ENCODE data around the gene RBM20. TPM values are rescaled to one million over a fixed set of nuclear protein-coding genes. Genes with fewer than 3 reads are reported as not detected.
"Not testable (repeated sequence)": the region's sequence is repeated elsewhere in the genome, so short reads cannot be mapped to it uniquely, and the experiment has no call there.

The RBM20 gene
- total and polyA plus RNA-seq, 2 experiments from 2014 or later: 3.7 to 4.0 TPM

- 94% methylated on average over 2 of the region's 2 CpGs for whole genome bisulfite sequencing (ENCODE audit: low lambda C conversion rate, missing lambda C conversion rate)
Measured at GRCh38 chr10:110620398-110620719, 23.8 kb upstream of the RBM20 start.

DNA sequence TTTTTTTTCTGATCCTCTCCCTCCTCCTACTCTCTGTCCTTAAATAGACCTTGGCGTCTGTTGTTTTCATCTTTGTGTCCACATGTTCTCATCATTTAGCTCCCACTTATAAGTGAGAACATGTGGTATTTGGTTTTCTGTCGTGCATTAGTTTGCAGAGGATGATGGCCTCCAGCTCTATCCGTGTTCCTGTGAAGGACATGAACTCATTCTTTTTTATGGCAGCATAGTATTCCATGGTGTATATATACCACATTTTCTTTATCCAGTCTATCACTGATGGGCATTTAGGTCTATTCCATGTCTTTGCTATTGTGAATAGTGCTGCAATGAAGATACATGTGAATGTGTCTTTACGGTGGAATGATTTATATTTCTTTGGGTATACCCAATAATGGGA is 20.8 kb upstream of the RBM20 start:
- H4K20me1 ChIP-seq (ENCODE audit: insufficient read depth, poor library complexity, severe bottlenecking); H3K27ac ChIP-seq; H3K4me1 ChIP-seq (ENCODE audit: insufficient read depth); H3K36me3 ChIP-seq (replicated peaks; ENCODE audit: insufficient read depth, low read depth); H3K9me2 ChIP-seq (replicated peaks; ENCODE audit: insufficient read depth); H3K4me3 ChIP-seq; H2AFZ ChIP-seq; DNase-seq (ENCODE audit: low spot score); H3K9me3 ChIP-seq (ENCODE audit: low read depth); H3K4me2 ChIP-seq; H3K27me3 ChIP-seq; H3K79me2 ChIP-seq: not testable (repeated sequence)
- 92% methylated on average over 4 of the region's 4 CpGs for WGBS (ENCODE audit: low lambda C conversion rate, missing lambda C conversion rate)

More at GRCh38 chr10:110620398-110620719, 23.8 kb upstream of the RBM20 start:
- H3K27ac ChIP-seq: no peak overlapping the region
- no peaks in the 10 kb centered on the region for H3K9me3 ChIP-seq (ENCODE audit: low read depth)
- H3K9me2 ChIP-seq (replicated peaks; ENCODE audit: insufficient read depth): no peaks in the 10 kb centered on the region
- H3K4me3 ChIP-seq: no peak overlapping the region
- H3K4me2 ChIP-seq: no peak overlapping the region
- H4K20me1 ChIP-seq (ENCODE audit: insufficient read depth, poor library complexity, severe bottlenecking): no peaks in the 10 kb centered on the region
- no peaks in the 10 kb centered on the region for H3K79me2 ChIP-seq
- H3K36me3 ChIP-seq (replicated peaks; ENCODE audit: insufficient read depth, low read depth): no peaks in the 10 kb centered on the region
- no peaks in the 10 kb centered on the region for H3K4me1 ChIP-seq (ENCODE audit: insufficient read depth)
- no peak for DNase-seq (ENCODE audit: low spot score)
- H2AFZ ChIP-seq: no peak overlapping the region
- TF ChIP-seq EZH2phosphoT487 (IDR thresholded peaks at IDR 0.05; ENCODE audit: low read depth, severe bottlenecking, unreplicated experiment) (no peak), EZH2 (IDR thresholded peaks at IDR 0.05; ENCODE audit: borderline replicate concordance) (no peak)
- TF ChIP-seq, protein P1, sequence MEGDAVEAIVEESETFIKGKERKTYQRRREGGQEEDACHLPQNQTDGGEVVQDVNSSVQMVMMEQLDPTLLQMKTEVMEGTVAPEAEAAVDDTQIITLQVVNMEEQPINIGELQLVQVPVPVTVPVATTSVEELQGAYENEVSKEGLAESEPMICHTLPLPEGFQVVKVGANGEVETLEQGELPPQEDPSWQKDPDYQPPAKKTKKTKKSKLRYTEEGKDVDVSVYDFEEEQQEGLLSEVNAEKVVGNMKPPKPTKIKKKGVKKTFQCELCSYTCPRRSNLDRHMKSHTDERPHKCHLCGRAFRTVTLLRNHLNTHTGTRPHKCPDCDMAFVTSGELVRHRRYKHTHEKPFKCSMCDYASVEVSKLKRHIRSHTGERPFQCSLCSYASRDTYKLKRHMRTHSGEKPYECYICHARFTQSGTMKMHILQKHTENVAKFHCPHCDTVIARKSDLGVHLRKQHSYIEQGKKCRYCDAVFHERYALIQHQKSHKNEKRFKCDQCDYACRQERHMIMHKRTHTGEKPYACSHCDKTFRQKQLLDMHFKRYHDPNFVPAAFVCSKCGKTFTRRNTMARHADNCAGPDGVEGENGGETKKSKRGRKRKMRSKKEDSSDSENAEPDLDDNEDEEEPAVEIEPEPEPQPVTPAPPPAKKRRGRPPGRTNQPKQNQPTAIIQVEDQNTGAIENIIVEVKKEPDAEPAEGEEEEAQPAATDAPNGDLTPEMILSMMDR (IDR thresholded peaks at IDR 0.05; ENCODE audit: poor library complexity): no peak
- no peaks in the 10 kb centered on the region for H3K27me3 ChIP-seq

DNA sequence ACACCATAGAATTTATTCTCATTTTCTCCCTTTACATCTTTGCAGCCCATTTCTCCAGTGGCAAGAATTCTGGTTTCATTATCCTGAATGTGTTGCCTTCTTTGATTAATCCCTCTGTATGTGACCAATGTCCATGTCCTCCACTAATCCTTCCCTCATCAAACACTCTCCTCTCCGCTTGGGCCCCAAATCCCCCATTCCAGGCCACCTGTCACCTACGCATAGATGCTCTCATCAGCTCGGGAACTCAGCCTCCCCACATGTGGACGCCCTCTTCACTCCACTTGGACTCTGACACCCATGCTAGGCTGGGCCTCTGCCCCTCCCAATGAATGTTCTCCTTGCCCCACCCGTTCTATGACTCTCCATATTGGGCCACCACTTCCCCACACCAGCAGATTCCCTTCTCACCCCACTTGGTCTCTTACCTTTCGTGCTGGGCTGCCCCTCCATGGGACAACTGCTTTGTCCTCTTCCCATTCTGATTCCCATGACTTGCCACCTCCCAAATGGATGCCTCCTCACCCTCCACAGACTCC is 18.7 kb upstream of the RBM20 start:
- no peak overlapping the region for H3K4me2 ChIP-seq
- H3K36me3 ChIP-seq (replicated peaks; ENCODE audit: insufficient read depth, low read depth): no peaks in the 10 kb centered on the region
- WGBS (ENCODE audit: low lambda C conversion rate, missing lambda C conversion rate): 88% methylated on average over 6 of the region's 6 CpGs
- no peak for DNase-seq (ENCODE audit: low spot score)
- peaks cover 3% of the 10 kb centered on the region for H3K4me1 ChIP-seq (ENCODE audit: insufficient read depth)
- no peaks in the 10 kb centered on the region for H3K79me2 ChIP-seq
- H3K9me2 ChIP-seq (replicated peaks; ENCODE audit: insufficient read depth): no peaks in the 10 kb centered on the region
- no peaks in the 10 kb centered on the region for H3K27me3 ChIP-seq
- H3K4me3 ChIP-seq: no peak overlapping the region
- TF ChIP-seq, protein P1 (IDR thresholded peaks at IDR 0.05; ENCODE audit: poor library complexity): no peak
- TF ChIP-seq EZH2phosphoT487 (IDR thresholded peaks at IDR 0.05; ENCODE audit: low read depth, severe bottlenecking, unreplicated experiment) (no peak), EZH2 (IDR thresholded peaks at IDR 0.05; ENCODE audit: borderline replicate concordance) (no peak)
- H3K27ac ChIP-seq: no peak overlapping the region
- H4K20me1 ChIP-seq (ENCODE audit: insufficient read depth, poor library complexity, severe bottlenecking): no peaks in the 10 kb centered on the region
- H2AFZ ChIP-seq: no peak overlapping the region
- H3K9me3 ChIP-seq (ENCODE audit: low read depth): no peaks in the 10 kb centered on the region

- no peaks in the 10 kb centered on the region for H3K27me3 ChIP-seq
- H3K9me2 ChIP-seq (replicated peaks; ENCODE audit: insufficient read depth): no peaks in the 10 kb centered on the region
- H4K20me1 ChIP-seq (ENCODE audit: insufficient read depth, poor library complexity, severe bottlenecking): no peaks in the 10 kb centered on the region
- H3K27ac ChIP-seq: no peak overlapping the region
- H3K4me3 ChIP-seq: no peak overlapping the region
- DNase-seq (ENCODE audit: low spot score): no peak
- H3K4me2 ChIP-seq: no peak overlapping the region
- no peak for TF ChIP-seq EZH2 (IDR thresholded peaks at IDR 0.05; ENCODE audit: borderline replicate concordance)
- TF ChIP-seq EZH2phosphoT487 (IDR thresholded peaks at IDR 0.05; ENCODE audit: low read depth, severe bottlenecking, unreplicated experiment): no peak
- TF ChIP-seq, protein P1 (IDR thresholded peaks at IDR 0.05; ENCODE audit: poor library complexity): no peak
- H3K36me3 ChIP-seq (replicated peaks; ENCODE audit: insufficient read depth, low read depth): no peaks in the 10 kb centered on the region
- no peaks in the 10 kb centered on the region for H3K9me3 ChIP-seq (ENCODE audit: low read depth)
- no peak overlapping the region for H2AFZ ChIP-seq
- no peaks in the 10 kb centered on the region for H3K79me2 ChIP-seq
- 93% methylated on average over 5 of the region's 5 CpGs for WGBS (ENCODE audit: low lambda C conversion rate, missing lambda C conversion rate)
- peaks cover 3% of the 10 kb centered on the region for H3K4me1 ChIP-seq (ENCODE audit: insufficient read depth)
Measured at GRCh38 chr10:110625951-110626855, 17.9 kb upstream of the RBM20 start.

Data from hepatocyte (in vitro differentiated cells).